Epithelial cell of umbilical artery (primary cell): ENCODE data around the gene KCNJ12. TPM values are rescaled to one million over a fixed set of nuclear protein-coding genes. Genes with fewer than 3 reads are reported as not detected.

Source experiments
- total RNA-seq: library from RNA; depleted of rRNA; stranded (reverse); fragments of >200 nt; gene quantifications from 2 replicates; pipeline ENCODE4 v1.2.3, GENCODE V29; 2014

The KCNJ12 gene
- total RNA-seq = 0.61 and 0.65 TPM in 2 replicates

DNA sequence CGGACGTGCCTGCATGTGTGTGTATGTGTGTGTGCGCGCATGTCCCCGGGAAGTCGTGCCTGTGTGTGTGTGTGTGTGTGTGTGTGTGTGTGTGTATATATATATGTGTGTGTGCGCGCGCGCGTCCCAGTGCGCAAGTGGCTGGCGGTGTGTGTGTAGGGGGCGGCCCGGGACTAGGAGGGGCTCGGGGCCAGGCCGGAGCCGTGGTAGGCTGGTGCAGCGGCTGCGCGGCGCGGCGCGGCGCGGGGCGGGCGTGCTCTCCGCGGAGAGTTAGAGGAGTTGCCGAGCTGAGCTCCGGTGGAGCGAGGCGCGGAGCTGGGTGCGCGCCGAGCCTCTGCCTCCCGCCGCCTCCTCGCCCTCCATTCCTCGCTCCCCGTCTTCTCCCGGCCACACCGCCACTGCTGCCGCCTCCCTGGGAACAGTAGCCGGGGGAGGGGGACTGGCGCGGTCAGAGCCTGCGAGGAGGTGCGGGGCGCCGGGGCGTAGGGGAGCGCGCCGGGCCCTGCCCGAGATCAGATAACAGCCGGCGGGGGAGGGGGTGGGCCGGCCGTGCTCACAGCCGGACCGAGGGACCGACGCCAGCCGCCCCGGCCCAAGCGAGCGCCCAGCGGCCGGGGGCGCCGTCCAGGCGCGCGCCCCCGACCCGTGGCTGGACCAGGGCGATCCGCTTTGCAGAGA, at the start of gene KCNJ12:
KCNJ12 (plus strand) TSS at position 277 of the 678 bp plus-strand sequence. CDS start 38,986 bp downstream, outside the sequence.

Other genes starting within 250 kb of the KCNJ12 start
- 14.0 and 26.1 TPM in 2 replicates for gene DHRS7B, start 249.4 kb upstream of the KCNJ12 start, total RNA-seq
- 17.2 and 24.4 TPM in 2 replicates for gene TMEM11, start 162.2 kb upstream of the KCNJ12 start, total RNA-seq
- gene NATD1, start 122.9 kb upstream of the KCNJ12 start, total RNA-seq = 0.97 and 1.1 TPM in 2 replicates
- 9.7 and 11.0 TPM in 2 replicates for gene MAP2K3, start 91.6 kb upstream of the KCNJ12 start, total RNA-seq